NB4 (cell line): Measurements from ENCODE around the gene KCNJ11.

Source experiments
- DNase-seq: peaks from one replicate; pipeline ENCODE4 v3.0.0; 2010; ENCODE audit warnings: low read depth
- H3K4me3 ChIP-seq: one replicate; pipeline ENCODE4 v1.5.1; 2011; ENCODE audit warnings: mild to moderate bottlenecking, low read depth, low read length, moderate library complexity
- MAX ChIP-seq: IDR thresholded peaks from 2 replicates; pipeline ENCODE4 v1.6.1; 2011; ENCODE audit warnings: low read depth, low read length
- MYC ChIP-seq: IDR thresholded peaks from 2 replicates; pipeline ENCODE4 v1.6.1; 2011; ENCODE audit warnings: low read depth, low read length
- POLR2A ChIP-seq: IDR thresholded peaks from 2 replicates; pipeline ENCODE4 v1.6.1; 2011; ENCODE audit warnings: mild to moderate bottlenecking; ENCODE audit not compliant: insufficient read length; ENCODE audit errors: extremely low read depth
- TF ChIP-seq, protein P1 (sequence below): IDR thresholded peaks from one replicate; pipeline ENCODE4 v1.5.1; 2012; ENCODE audit warnings: low read depth, low read length

Gene KCNJ11

DNA sequence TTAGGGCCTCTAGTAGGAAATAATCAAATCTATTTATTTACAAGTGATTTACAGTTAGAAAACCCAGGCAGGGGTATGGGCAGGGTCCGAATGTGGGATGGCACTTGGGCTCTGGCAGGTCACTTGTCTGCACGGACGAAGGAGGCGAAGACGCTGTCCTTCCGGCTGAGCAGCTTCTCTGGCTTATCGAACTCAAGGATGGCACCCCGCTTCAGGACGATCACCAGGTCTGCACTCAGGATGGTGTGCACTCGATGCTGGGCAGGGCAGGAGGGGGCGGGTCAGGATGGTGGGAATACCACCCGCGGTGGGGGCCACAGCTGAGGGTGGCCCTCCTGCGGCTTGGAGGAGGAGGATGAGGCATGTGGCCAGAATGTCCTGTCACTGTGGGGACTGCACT lies 4.4 kb upstream of the KCNJ11 start:
- DNase-seq = no peak
- TF ChIP-seq MYC (no peak), MAX (no peak), POLR2A (no peak)
- TF ChIP-seq, protein P1, sequence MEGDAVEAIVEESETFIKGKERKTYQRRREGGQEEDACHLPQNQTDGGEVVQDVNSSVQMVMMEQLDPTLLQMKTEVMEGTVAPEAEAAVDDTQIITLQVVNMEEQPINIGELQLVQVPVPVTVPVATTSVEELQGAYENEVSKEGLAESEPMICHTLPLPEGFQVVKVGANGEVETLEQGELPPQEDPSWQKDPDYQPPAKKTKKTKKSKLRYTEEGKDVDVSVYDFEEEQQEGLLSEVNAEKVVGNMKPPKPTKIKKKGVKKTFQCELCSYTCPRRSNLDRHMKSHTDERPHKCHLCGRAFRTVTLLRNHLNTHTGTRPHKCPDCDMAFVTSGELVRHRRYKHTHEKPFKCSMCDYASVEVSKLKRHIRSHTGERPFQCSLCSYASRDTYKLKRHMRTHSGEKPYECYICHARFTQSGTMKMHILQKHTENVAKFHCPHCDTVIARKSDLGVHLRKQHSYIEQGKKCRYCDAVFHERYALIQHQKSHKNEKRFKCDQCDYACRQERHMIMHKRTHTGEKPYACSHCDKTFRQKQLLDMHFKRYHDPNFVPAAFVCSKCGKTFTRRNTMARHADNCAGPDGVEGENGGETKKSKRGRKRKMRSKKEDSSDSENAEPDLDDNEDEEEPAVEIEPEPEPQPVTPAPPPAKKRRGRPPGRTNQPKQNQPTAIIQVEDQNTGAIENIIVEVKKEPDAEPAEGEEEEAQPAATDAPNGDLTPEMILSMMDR = no peak
- H3K4me3 ChIP-seq = no peak overlapping the region

GRCh38 chr11:17391493-17392355 lies 3.3 kb upstream of the KCNJ11 start:
- no peak overlapping the region for H3K4me3 ChIP-seq
- TF ChIP-seq MYC (no peak), POLR2A (no peak), MAX (no peak)
- TF ChIP-seq, protein P1 = no peak
- DNase-seq = no peak

GRCh38 chr11:17389957-17390649 lies 1.6 kb upstream of the KCNJ11 start:
- DNase-seq = no peak
- no peak overlapping the region for H3K4me3 ChIP-seq
- TF ChIP-seq, protein P1 = no peak
- no peak for TF ChIP-seq MYC
- TF ChIP-seq POLR2A = no peak
- TF ChIP-seq MAX = no peak

DNA sequence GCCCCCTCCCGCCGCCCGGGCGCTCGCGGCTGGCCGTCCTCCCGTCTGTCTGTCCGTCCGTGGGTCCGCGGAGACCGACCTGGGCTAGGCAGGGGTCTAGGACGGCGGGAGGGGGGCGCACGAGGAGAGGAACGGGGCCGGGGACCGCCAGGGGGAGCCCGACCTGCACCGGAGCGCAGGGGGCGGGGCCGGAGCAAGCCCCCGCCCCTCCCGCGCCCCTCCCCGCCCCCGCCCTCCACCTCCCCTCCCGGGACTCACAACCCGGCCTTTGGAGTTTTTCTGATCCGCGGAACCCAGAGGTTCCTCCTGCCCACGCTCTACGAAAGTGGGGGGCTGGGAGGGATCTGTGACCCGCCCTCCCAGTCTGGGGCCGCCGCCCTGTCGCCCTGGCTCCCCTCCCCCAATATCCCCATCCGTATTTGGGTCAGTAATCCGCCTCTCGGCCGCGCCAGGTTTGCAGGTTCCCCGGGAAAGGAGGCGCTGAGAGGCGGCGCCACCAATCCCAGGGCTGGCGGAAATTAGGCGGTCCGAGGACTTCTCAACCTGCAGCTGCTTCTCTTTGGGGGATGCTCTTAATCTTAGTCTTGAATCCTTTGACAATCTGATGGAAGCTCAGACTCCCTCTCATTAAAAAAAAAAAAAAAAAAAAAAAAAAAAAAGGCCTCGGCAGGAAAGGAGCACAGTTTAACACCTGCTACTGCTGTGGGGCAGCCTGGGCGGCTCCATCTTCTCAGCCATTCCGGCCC lies 925 bp upstream of the KCNJ11 start:
- TF ChIP-seq POLR2A = no peak
- TF ChIP-seq, protein P1 = peak; percentile 33
- TF ChIP-seq MAX = no peak
- TF ChIP-seq MYC = no peak
- DNase-seq = peak; percentile 71
- no peak overlapping the region for H3K4me3 ChIP-seq

DNA sequence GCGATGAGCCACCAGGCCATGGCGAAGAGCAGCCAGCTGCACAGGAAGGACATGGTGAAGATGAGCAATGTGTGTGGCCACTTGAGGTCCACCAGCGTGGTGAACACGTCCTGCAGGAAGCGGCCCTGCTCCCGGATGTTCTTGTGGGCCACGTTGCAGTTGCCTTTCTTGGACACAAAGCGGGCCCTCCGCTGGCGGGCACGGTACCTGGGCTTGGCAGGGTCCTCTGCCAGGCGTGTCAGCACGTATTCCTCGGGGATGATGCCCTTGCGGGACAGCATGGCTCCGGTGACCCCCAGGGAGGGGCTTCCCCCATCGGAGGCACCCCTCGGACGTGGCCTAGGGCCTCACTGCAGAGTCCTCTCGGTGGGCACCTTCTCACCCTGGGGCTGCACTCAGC lies 648 bp downstream of the KCNJ11 start:
- DNase-seq = peak; percentile 16
- TF ChIP-seq MAX (no peak), MYC (no peak), POLR2A (no peak)
- TF ChIP-seq, protein P1 = no peak
- H3K4me3 ChIP-seq = no peak overlapping the region
